GM21576 (cell line): ENCODE results near the gene TLX2.

Experiments used
- ATAC-seq: cut with Tn5 transposase; IDR thresholded peaks from one replicate; pipeline ENCODE4 v1.9.1; 2021; ENCODE audit warnings: mild to moderate bottlenecking, moderate library complexity; ENCODE audit not compliant: unreplicated experiment

Gene TLX2

GRCh38 chr2:74511104-74511989 is 2.9 kb upstream of the TLX2 start:
- ATAC-seq, result no peak

GRCh38 chr2:74512744-74513604 is 1.3 kb upstream of the TLX2 start:
- ATAC-seq, result no peak

GRCh38 chr2:74513605-74514367 is 464 bp upstream of the TLX2 start:
- ATAC-seq, result no peak

- no peak for ATAC-seq
Measured at GRCh38 chr2:74515271-74515980, 1.2 kb downstream of the TLX2 start.

GRCh38 chr2:74515981-74516633 is 1.9 kb downstream of the TLX2 start:
- no peak for ATAC-seq

GRCh38 chr2:74516650-74517049 is 2.4 kb downstream of the TLX2 start:
- no peak for ATAC-seq

- ATAC-seq, result no peak
Measured at GRCh38 chr2:74522516-74522915, 8.3 kb downstream of the TLX2 start.

GRCh38 chr2:74524005-74524404 is 9.8 kb downstream of the TLX2 start:
- no peak for ATAC-seq

- ATAC-seq, result no peak
Measured at GRCh38 chr2:74524955-74525716, 10.9 kb downstream of the TLX2 start.

- no peak for ATAC-seq
Measured at GRCh38 chr2:74525717-74526648, 11.7 kb downstream of the TLX2 start, which contains the start of gene DQX1. DQX1 (minus strand) TSS chr2:74526231; CDS start chr2:74525729, 502 bp downstream.

- ATAC-seq, result no peak
Measured at GRCh38 chr2:74526649-74527230, 12.5 kb downstream of the TLX2 start.

GRCh38 chr2:74527741-74528140 is 13.5 kb downstream of the TLX2 start:
- no peak for ATAC-seq

GRCh38 chr2:74528600-74529356 is 14.5 kb downstream of the TLX2 start:
- no peak for ATAC-seq

- peak; percentile 78 for ATAC-seq
Measured at GRCh38 chr2:74529357-74530238, 15.3 kb downstream of the TLX2 start, which contains the start of the genes AUP1 and HTRA2. AUP1 (minus strand) TSS chr2:74529706; CDS start chr2:74529629, 77 bp downstream. HTRA2 (plus strand) TSS chr2:74529933; CDS start chr2:74530007, 74 bp downstream.
